Type B pancreatic cell (in vitro differentiated cells): ENCODE results near the gene APOOL. TPM values are rescaled to one million over a fixed set of nuclear protein-coding genes. Genes with fewer than 3 reads are reported as not detected.

Experiments used
- DNase-seq: peaks from one replicate; pipeline ENCODE4 v3.0.0; 2021; ENCODE audit warnings: mixed read lengths; ENCODE audit not compliant: unreplicated experiment; ENCODE audit errors: extremely low spot score
- H3K27ac Mint-ChIP-seq: 2 replicates; pipeline ENCODE4 v1.8.0; 2021; ENCODE audit warnings: mild to moderate bottlenecking, mixed read lengths
- H3K27me3 Mint-ChIP-seq: 2 replicates; pipeline ENCODE4 v1.8.0; 2021; ENCODE audit warnings: mixed read lengths
- H3K36me3 Mint-ChIP-seq: 2 replicates; pipeline ENCODE4 v1.8.0; 2021; ENCODE audit warnings: mixed read lengths
- H3K4me1 Mint-ChIP-seq: one replicate; pipeline ENCODE4 v1.8.0; 2021; ENCODE audit warnings: mixed read lengths; ENCODE audit not compliant: unreplicated experiment
- H3K4me3 Mint-ChIP-seq: 2 replicates; pipeline ENCODE4 v1.8.0; 2021; ENCODE audit warnings: mild to moderate bottlenecking, mixed read lengths
- H3K9me3 Mint-ChIP-seq: 2 replicates; pipeline ENCODE4 v1.8.0; 2021; ENCODE audit warnings: mixed read lengths
- CTCF ChIP-seq: fragments of 200-600 bp; sonication (generic); conservative IDR thresholded peaks from 2 replicates; pipeline ENCODE4 v1.5.0; 2021; ENCODE audit warnings: antibody characterized with exemption, mild to moderate bottlenecking
- total RNA-seq: library from RNA; stranded (reverse); gene quantifications from 2 replicates; pipeline ENCODE4 v1.2.1, GENCODE V29; 2021; ENCODE audit warnings: low replicate concordance

Gene APOOL
- total RNA-seq, 1 donor from 2014 or later: 20.5 TPM

- Mint-ChIP-seq H3K4me1 (no peaks in the 10 kb centered on the region), H3K36me3 (no peaks in the 10 kb centered on the region), H3K27ac (no peak overlapping the region), H3K27me3 (no peaks in the 10 kb centered on the region), H3K9me3 (no peaks in the 10 kb centered on the region), H3K4me3 (no peak overlapping the region)
- no peak for DNase-seq
- TF ChIP-seq CTCF: no peak
These were observed 137.3 kb downstream of the APOOL start for GRCh38 chrX:85140964-85141363.

Other genes with a start within 250 kb of the APOOL start
- 0.07 and 0.31 TPM in 2 replicates for gene SATL1, start 239.9 kb downstream of the APOOL start, total RNA-seq
- gene ZNF711, start 240.1 kb downstream of the APOOL start, total RNA-seq: 14.6 and 25.7 TPM in 2 replicates